ENCODE measurements around the gene SH3PXD2B.

DNA sequence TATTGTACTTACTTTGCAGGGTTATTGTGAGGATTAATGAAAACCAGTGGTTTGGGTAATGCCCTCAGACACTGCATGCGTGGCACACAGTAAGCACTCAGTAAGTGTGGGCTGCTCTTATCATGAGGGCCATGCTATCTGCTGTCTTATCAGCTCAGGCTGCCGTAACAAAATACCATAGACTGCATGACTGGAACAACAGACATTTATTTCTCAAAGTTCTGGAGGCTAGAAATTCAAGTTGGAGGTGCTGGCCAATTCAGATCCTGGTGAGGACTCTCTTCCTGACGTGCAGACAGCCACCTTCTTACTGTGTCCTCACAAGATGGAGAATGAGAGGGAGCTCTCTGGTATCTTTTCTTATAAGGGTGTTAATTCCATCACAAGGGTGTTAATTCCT is 23.9 kb upstream of the SH3PXD2B start:
- no peak for TF ChIP-seq POLR2A (IDR thresholded peaks at IDR 0.05)
- TF ChIP-seq, protein P1, sequence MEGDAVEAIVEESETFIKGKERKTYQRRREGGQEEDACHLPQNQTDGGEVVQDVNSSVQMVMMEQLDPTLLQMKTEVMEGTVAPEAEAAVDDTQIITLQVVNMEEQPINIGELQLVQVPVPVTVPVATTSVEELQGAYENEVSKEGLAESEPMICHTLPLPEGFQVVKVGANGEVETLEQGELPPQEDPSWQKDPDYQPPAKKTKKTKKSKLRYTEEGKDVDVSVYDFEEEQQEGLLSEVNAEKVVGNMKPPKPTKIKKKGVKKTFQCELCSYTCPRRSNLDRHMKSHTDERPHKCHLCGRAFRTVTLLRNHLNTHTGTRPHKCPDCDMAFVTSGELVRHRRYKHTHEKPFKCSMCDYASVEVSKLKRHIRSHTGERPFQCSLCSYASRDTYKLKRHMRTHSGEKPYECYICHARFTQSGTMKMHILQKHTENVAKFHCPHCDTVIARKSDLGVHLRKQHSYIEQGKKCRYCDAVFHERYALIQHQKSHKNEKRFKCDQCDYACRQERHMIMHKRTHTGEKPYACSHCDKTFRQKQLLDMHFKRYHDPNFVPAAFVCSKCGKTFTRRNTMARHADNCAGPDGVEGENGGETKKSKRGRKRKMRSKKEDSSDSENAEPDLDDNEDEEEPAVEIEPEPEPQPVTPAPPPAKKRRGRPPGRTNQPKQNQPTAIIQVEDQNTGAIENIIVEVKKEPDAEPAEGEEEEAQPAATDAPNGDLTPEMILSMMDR (IDR thresholded peaks at IDR 0.05), result no peak
- TF ChIP-seq POLR2AphosphoS5 (IDR thresholded peaks at IDR 0.05), result no peak
